Measurements from ENCODE around the gene ZNF343.
"Not testable (repeated sequence)": the region's sequence is repeated elsewhere in the genome, so short reads cannot be mapped to it uniquely, and the experiment has no call there.

ZNF343 gene

DNA sequence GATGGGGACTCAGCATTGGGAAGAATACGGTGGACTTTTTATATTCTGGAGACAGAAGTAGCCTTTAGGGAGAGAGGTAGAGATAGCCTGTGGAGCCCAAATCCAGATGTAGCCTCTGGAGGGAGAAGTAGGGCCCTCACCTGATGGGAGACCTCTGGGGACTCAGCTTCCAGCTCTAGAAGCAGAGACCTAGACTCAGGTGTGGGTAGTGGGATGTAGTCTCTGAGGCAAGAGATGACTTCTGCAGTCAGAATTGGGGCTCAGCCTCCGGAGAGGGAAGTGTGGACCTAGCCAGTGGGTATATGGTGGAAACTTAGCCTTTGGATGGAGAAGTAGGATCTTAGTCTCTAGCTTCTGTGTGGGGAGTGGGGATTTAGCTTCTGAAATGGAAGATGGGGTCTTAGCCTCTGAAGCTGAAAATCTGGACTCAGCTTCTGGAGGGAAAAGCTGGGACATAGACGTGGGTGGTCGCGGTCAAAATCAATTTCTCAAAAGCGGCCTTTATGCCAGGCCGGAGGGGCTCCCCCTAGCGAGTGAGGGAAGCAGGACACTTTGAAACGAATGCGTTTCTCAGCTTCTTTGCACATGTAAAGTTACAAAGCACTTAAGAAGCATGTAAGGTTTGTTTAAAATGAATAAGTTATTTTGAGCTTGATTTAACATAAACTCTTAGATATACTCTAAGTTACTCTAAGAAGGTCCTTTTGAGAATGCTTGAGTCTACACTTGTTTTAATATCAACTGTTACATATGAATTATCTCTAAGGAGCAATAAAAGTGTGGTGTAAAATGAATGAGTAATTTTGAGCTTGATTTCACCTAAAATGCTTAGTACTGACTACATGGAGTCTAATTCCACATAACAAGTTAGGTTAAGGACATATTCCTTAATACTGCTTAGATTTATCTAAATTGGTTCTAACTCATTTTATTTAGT lies 12.9 kb upstream of the ZNF343 start:
- DNase-seq (ENCODE audit: low read depth) = peak; percentile 34

GRCh38 chr20:2520617-2521016 lies 11.9 kb upstream of the ZNF343 start:
- no peak for DNase-seq (ENCODE audit: low read depth)

DNA sequence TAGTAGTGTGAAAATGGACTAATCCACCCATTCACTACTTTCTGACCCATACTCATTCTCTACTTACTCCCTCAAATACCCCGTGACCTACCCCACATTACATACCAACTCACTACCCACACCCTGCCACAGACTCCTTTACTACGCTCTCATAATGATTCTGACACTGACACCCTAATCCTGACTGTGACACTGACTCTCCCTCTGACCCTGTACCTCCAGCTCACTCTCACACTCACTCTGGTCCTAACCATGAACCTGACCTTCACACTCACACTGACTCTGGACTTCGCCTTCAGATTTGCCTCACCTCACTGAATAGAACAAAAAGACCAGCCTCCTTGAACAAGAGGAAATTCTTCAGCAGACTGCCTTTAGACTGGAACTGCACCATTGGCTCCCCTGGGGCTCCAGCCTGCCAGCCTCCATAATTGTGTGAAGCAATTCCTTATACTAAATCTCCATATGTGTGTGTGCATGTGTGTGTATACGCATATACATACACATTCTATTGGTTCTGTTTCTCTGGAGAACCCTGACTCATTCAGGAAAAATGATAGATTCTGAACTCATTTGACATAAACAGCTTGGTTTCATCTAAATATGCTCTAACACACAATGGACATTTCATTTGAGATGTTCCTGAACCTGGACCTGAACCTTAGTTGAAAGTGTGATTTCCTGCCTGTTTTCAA lies 10.5 kb upstream of the ZNF343 start:
- DNase-seq (ENCODE audit: low read depth) = no peak

GRCh38 chr20:2518558-2518957 lies 9.8 kb upstream of the ZNF343 start:
- DNase-seq (ENCODE audit: low read depth) = no peak

DNA sequence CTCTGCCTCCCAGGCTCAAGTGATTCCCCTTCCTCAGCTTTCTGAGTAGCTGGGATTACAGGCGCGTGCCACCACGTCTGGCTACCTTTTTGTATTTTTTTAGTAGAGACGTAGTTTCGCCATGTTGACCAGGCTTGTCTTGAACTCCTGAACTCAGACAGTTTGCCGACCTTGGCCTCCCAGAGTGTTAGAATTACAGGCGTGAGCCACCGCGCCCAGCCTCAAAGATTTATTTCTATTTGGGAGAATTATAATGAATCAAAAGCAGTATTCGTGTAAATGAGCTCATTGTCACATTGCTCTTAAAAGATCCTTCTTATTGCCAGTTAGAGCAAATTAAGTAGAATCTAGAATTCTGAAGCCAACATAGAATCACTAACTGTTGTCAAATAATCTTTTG lies 9.4 kb upstream of the ZNF343 start:
- DNase-seq (ENCODE audit: low read depth) = no peak

- DNase-seq (ENCODE audit: low read depth) = no peak
Measured at GRCh38 chr20:2516399-2516798, 7.7 kb upstream of the ZNF343 start.

- no peak for DNase-seq (ENCODE audit: low read depth)
Measured at GRCh38 chr20:2515203-2515602, 6.5 kb upstream of the ZNF343 start.

- no peak for DNase-seq (ENCODE audit: low read depth)
Measured at GRCh38 chr20:2509794-2510193, 1.1 kb upstream of the ZNF343 start.

GRCh38 chr20:2509468-2509781 lies 710 bp upstream of the ZNF343 start:
- no peak for DNase-seq (ENCODE audit: low read depth)

DNA sequence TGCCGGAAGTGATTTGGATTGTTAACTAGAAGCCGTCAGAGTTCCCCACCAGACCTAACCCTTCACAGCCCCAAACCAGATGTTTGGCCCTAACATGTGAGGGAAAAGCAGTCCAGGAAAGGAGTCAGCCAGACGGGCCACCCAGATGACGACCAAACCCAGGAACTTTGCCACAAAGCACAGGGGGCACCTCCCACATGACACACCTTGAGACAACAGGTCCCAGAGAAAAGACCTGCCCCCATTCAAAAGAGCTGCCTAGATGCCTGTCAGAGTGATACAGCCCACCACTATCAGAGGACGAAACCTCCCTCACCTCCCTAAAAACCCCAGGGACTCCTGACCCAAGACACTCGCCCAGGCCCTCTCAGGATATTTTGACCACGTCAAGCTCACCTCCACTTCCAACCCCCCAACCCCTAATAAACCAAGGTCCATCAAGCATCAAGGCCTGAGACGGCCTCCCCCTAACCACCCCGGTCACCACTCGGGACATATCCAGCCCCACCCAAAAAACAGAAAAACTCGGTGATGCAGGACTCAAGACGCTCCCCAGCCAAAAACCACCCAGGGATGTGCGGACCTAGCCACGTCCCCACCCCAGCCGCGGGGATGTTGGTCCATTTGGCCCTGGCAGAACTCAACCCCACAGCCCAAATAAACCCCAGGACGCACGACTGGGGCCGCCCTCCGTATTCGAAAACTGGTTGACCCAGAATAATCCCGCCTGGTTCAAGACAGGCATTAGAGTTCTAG lies 662 bp downstream of the ZNF343 start:
- DNase-seq (ENCODE audit: low read depth) = no peak

DNA sequence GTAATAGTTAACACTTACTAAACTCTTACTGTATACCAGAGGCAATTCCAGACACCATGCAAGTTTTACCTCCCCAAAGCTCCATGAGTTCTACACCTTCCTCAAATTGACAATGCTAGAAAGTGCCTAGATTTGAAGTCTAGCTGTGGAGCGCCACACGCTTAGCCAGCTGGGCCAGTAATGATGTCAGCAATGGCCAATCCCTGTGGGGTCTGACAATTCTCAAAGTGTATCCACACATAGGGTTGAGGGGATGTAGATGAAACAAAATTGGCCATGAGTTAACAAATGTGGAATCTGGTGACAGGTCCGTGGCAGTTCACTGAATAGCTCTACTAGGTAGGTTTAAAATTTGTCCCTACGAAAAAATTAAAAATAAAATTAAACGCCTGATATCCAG lies 1.3 kb downstream of the ZNF343 start:
- no peak for DNase-seq (ENCODE audit: low read depth)

GRCh38 chr20:2506426-2506825 lies 2.3 kb downstream of the ZNF343 start:
- not testable (repeated sequence) for DNase-seq (ENCODE audit: low read depth)

DNA sequence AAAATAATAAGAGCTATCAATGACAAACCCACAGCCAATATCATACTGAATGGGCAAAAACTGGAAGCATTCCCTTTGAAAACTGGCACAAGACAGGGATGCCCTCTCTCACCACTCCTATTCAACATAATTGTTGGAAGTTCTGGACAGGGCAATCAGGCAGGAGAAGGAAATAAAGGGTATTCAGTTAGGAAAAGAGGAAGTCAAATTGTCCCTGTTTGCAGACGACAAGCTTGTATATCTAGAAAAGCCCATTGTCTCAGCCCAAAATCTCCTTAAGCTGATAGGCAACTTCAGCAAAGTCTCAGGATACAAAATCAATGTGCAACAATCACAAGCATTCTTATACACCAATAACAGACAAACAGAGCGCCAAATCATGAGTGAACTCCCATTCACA lies 3.9 kb downstream of the ZNF343 start:
- not testable (repeated sequence) for DNase-seq (ENCODE audit: low read depth)

- not testable (repeated sequence) for DNase-seq (ENCODE audit: low read depth)
Measured at GRCh38 chr20:2502808-2503384, 5.8 kb downstream of the ZNF343 start.

DNA sequence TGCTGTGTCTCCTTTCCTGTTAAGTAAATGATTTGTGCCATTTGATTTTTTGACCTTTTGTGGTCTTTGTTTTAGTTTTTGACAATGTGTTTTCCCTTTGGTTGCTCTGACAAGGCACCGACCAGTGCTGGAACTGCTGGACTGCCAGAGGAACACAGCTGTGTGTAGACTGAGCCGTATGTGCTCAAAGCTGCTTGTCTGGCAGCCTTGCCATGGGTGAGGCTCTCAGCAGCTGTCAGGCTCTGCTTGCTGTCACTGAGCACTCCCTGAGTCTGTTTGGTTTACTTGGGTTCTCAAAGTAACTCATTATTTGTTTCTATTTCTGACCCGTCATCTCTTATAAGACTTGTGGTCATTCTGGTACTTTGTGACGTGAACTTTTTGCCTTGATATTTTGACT lies 23.1 kb downstream of the ZNF343 start:
- DNase-seq (ENCODE audit: low read depth) = no peak

GRCh38 chr20:2485080-2485479 lies 23.6 kb downstream of the ZNF343 start:
- no peak for DNase-seq (ENCODE audit: low read depth)

DNA sequence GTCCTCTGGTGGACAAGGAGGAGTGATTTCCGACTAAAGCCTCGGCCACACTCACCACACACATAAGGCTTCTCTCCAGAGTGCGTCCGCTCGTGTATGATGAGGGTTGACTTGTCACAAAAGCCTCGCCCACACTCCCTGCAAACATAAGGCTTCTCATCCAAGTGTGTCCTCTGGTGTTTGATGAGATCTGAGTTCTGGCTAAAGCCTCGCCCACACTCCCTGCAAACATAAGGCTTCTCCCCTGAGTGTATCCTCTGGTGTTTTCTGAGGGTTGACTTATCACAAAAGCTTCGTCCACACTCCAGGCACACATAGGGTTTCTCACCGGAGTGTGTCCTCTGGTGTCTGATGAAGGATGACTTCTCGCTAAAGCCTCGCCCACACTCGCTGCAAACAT lies 25.2 kb downstream of the ZNF343 start:
- DNase-seq (ENCODE audit: low read depth) = no peak

GRCh38 chr20:2480381-2480780 lies 28.3 kb downstream of the ZNF343 start:
- no peak for DNase-seq (ENCODE audit: low read depth)

DNA sequence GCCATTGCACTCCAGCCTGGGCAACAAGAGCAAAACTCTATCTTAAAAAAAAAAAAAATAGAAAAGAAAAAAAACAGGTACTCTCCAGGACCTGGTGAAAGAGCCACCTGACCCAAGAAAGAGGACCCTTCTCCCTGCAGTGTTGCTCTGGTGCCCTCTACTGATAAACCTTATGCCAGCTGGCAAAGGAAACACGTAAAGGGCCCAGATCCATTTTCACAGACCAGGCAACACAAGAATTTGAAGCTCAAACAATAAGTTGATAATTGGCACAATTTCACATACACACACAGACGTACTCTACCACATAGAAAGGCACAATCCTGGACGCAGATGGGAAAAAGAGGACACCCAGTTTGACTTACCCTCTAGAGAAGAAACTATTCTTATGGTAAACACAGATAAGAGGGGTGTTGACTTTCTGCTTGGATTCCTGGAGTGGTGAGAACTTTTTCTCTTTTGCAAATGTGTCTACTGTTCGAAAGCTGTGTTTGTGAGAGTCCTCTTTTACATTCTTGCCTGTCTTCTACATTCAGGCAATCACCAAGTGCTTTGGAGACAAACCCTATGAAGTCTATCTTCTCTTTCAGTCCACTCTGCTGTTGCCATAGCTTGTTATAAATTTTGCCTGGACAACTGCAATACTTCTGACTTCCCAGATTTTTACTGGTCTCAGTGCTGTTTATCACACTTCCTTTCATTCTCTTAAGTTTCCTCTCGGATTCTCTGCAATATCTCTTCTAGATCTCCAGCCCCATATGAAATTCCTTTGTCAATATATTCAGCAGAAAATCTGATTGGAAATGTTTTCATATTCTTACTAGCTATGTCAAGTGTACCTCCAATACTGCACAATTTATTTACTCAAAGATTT lies 31.7 kb downstream of the ZNF343 start:
- DNase-seq (ENCODE audit: low read depth) = no peak

DNA sequence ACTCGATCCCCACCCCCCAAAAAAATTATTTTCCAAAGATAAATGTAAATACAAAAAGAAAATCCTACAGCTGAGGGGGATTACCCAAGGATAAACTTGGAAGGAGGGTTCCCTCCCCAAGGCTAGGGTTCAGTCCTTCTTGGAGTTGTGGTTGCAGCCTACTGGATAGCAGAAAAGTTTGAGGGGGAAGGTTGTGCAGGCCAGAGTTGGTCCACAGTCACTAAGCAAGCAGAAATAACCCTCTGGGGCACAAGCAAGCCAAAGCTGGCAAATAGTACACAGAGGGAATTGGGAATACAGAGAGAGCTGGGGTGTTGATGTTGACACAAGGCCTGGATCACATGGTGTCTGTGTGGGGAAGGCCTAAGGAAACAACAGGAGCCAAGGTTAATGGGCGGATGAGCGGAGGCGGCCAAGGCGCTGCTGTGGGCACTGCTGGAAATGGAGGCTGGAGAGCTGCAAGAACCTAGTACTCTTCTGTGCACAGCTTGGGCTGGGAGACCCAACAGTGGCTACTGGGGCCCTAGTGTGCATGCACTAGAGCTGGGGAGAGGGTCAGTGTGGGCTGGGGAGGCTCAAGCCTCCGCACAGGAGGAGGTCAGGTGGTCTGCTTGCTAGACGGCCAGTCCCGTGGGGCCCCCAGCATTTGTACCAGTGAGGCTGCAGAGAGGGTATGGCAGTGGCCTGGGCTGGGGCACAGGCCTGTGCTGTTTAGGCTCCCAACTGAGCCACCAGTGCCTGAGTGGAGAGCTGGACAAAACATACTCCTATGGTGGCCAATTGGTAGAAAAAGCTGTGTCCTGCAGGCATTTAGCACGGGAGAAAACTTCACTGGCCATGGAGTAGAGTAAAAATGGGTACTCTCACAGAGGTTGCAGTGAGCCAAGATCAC lies 32.6 kb downstream of the ZNF343 start:
- no peak for DNase-seq (ENCODE audit: low read depth)
